ENCODE data around the gene BNC1.
A peak's percentile ranks its signal among the peaks of the same experiment; 100 is the strongest.
"Not testable (repeated sequence)": the region's sequence is repeated elsewhere in the genome, so short reads cannot be mapped to it uniquely, and the experiment has no call there.

Gene BNC1

DNA sequence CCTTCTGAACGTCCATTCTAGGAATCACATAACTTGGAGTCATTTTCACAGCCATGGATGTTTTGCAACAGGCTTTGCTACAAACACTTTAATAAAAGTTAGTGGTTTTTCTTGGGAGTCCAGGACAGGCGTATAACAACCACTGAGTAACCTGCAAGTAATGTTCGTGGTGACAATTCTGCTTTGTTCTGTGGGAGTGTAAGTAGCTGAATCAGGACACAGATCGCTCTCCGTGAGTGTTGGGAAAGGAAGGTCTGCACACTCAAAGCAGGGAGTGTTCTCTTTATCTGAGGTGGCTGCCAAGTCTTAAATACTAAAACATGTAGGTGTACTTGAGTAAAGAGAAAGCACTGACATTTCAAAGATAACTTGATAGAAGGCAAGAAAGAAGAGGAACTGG is 7.9 kb upstream of the BNC1 start:
- DNase-seq, result no peak

- no peak for DNase-seq
Observed at GRCh38 chr15:83290236-83290635, 5.8 kb upstream of the BNC1 start.

DNA sequence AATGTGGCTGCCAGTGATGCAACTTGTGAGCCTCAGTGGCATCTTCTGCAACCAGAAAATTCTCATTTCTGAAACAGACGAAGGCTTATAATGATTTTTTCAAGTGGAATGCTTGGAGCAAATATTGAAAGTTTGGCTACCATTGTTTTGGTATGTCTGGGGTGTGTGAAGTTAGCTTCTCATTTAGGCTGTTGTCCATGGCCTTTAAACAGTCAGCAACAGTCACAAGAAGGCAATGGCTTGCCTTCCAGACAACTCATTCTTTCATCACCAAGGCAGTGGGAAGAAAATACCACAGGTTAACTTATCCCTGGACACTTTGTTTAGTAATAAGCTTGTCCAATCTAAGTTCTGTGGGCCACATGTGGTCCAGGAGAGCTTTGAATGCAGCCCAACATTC is 4.7 kb upstream of the BNC1 start:
- no peak for DNase-seq

GRCh38 chr15:83288381-83288801 is 3.9 kb upstream of the BNC1 start:
- DNase-seq, result peak; percentile 62

GRCh38 chr15:83287541-83288027 is 3.1 kb upstream of the BNC1 start:
- no peak for DNase-seq

- no peak for DNase-seq
Observed at GRCh38 chr15:83285979-83286553, 1.6 kb upstream of the BNC1 start.

- no peak for DNase-seq
Observed at GRCh38 chr15:83285284-83285978, 967 bp upstream of the BNC1 start.

- DNase-seq, result no peak
Observed at GRCh38 chr15:83283813-83284558, 478 bp downstream of the BNC1 start.

DNA sequence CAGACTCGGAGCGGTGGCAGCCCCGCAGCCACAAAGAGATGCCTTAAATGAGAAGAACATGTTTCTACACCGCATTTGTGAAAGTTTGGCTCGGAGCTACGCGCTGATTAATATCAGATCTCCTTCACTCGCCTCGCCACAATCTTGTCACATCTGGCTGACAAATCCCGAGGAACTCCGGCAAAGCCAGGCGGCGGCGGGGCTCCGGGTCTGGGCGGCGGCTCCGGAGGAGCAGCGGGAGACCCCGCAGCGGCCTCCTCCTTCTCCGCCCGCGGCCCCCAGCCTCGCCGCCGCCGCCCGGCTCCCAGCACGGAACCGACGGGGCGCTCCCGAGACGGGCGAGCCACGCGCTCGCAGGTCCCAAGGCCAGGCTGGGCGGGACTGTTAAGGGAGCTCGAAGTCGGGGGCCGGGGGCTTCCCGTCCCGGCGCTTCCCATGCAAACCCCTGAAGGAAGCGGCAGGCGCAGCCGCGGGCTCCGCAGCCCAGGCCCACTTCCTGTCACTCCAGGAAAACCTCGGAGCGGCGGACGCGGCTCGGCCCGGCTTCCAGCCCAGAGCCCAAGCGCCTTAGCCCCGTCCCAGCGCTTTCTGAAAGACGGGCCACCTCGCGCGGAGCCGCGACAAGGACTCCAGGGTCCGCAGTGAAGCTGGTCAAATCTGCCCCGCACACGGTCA is 1.2 kb downstream of the BNC1 start:
- DNase-seq, result no peak

DNA sequence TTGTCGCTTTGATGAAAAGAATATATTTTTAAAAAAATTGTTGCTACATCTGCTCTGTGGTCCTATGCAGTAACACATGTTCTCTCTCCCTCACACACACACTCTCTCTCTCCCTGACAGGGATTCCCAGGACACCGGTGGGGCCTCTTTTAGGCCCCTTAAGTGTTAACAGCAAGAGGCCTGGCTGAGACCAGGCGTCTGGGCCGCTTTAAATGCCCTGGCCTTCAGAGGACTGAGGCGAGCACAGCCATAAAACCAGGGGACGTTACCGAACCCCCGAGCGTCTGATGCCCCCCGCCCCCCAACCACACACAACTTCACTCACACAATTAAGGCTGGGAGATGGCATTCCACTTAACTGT is 1.7 kb downstream of the BNC1 start:
- DNase-seq, result no peak

GRCh38 chr15:83282141-83282540 is 2.3 kb downstream of the BNC1 start:
- DNase-seq, result no peak

DNA sequence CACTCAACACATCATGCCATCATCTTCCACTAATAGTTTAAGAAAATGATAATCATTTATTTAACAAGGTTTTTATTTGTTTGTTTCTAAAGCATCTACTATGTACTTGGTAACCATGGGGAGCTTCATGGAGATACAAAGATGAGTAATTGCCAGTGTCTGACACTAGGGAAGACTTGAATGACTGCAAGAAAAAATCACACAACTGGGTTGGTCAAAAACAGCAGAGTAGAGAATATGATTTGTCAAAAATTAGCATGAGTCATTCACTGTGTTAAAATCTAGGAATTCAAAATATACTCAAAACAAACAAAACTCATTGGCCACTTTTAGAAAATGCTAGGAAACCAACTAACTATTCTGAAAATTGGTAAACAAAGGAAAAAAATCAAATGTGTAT is 6.3 kb downstream of the BNC1 start:
- DNase-seq, result no peak

GRCh38 chr15:83276661-83277060 is 7.8 kb downstream of the BNC1 start:
- no peak for DNase-seq

GRCh38 chr15:83275412-83275811 is 9.1 kb downstream of the BNC1 start:
- DNase-seq, result no peak

DNA sequence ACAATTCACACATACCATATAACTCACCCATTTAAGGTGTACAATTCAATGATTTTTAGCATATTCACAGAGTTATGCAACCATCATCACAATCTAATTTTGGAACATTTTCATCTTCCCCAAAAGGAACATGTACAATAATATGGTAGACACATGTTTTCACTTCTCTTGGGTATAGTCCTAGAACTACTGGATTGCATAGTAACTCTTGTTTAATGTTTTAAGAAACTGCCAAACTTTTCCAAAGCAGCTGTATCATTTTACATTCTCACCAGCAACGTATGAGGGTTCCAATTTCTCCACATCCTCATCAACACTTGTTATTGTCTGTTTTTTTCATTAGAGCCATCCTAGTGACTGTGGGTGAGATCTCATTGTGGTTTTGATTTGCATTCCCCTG is 14.3 kb downstream of the BNC1 start:
- DNase-seq, result no peak

DNA sequence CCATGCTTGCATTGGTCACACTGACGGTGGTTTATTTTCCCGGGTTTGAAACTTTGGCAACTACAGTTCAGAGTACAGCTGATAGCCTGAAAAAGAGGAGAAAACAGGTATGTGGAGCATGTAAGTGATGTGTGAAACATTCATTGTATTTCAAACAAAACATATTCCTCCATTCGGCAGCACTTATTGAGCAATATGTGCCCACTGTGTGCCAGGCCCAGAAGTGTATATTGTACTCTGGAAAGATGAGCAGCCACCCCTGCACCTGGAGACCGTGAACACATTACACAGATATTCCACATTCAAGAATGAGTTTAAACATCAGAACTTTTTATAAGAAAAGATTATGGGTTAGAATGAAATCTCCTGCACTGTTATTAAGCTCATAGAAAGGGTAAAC is 16.3 kb downstream of the BNC1 start:
- DNase-seq, result no peak

DNA sequence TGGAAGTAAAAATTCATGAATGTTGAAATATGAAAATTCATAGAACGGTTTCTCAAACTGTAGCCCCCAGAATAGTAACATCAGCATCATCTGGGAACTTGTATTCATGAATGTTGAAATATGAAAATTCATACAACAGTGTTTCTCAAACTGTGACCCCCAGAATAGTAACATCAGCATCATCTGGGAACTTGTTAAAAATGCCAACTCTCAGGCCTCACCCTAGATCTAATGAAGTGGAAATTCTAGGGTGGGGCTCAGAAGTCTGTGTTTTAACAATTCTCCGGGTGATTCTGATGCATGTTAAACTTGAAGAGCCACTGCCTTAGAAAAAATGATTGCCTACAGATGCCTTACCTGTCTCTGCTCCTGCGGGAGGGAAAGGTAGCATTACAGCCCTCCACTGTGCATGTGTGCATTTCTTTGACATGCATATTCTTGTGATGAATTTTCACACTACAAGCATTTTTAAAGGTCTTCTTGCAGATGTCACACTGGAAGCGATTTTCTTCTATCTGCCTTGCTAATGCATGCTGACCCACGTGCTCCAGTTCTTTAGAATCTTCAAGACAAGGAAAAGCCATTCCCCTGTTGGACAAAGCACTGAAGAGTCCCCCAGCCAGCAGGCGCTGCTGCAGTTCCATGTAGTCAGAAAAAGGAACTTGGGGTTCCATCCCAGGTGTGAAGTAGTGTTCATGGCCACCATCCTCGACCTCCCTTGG is 21.7 kb downstream of the BNC1 start:
- no peak for DNase-seq

DNA sequence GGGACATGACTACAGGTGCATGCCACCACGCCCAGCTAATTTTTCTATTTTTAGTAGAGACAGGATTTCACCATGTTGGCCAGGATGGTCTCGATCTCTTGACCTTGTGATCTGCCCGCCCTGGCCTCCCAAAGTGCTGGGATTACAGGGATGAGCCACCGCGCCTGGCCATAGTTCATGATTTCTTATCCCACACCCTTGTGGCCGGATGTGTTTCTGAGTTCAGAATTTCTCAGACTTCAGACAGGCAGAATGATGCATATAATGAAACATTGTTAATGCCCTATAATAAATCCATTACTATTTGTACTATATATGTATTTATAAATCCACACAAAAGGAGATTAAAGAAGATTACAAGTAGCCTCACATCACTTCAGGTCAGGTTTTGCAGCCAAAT is 22.3 kb downstream of the BNC1 start:
- DNase-seq, result not testable (repeated sequence)

DNA sequence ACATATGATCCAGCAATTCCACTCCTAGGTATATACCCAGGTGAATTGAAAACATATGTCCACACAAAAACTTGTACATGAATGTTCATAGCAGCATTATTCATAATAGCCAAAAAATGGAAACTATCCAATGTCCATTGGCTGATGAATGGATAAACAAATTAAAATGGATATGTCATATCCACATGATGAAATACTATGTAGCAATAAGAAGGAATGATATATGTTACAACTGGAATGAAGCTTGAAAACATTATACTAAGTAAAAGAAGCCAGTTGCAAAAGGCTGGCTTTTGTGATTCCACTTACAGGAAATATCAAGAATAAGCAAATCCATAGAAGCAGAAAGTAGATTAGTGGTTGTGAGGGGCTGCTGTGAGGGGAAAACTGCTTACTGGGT is 33.7 kb downstream of the BNC1 start:
- no peak for DNase-seq

DNA sequence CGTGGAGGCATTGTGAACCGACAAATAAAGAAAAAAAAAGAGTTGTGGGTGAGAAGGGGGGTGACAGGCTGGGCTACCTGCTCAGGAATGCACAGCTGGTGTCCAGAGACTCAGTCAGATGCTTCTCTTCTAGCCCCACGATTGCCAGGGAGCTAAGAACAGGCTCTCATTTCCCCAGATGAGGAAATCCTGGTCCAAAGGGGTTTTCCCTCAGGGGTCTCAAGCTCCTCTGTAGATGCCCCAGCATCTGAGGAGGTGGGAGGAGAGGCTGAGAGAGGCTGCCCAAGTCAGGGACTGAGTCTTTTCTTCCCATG is 35.5 kb downstream of the BNC1 start:
- DNase-seq, result no peak

DNA sequence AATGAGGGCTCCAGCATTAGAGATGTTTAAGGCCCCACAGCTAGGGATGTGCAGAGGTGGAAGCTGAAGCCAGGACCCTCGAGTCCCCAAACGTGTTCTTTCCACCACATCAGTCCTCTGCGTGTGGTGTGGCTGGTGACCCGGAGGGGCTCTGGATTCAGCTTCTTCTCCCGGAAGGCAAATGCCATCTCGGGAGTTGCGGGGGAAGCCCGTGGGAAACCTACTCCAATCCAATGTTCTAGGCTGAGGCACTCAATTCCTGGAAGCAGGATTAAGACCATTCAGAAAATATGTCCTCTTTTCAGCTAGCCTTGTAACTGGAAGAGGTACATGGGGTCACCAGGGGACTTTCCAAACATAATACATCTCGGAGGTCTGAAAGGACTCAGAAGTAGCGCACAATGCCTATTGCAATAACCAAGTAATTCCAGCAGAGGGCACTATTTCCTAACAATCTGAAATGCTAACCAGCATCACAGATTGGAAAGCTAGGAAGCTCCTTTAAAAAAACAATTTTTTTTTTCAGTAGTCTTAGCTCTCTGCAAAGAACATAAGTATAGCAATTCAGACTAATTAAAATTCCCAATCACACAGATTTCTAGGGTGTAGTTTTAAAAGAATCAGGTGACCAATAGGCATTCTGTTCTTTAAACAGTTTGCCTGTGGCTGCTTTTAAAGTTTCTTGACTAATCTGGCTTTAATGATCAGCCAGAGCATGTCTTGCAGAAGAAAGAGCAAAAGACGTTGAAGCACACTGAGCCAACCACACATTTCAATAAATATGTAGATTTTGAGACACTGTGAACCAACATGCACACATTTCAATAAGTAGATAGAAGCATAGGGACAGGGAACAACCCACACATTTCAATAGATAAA is 36.1 kb downstream of the BNC1 start:
- DNase-seq, result peak; percentile 44

- no peak for DNase-seq
Observed at GRCh38 chr15:83243634-83244033, 40.8 kb downstream of the BNC1 start.
